ENCODE data around the gene HDAC4. TPM values are rescaled to one million over a fixed set of nuclear protein-coding genes. Genes with fewer than 3 reads are reported as not detected.

The HDAC4 gene
- total and polyA plus RNA-seq, 2 of the 8 experiments (the other 6 are each of a cell fraction or from before 2014, with no cell fraction given), result 15.4 to 31.5 TPM

GRCh38 chr2:239120664-239121063, 280.2 kb downstream of the HDAC4 start:
- Histone ChIP-seq H2BK20ac (ENCODE audit: low read length) (no peak overlapping the region), H2BK120ac (replicated peaks; ENCODE audit: low read depth, low read length) (no peak overlapping the region), H3K23ac (ENCODE audit: insufficient read length) (no peak overlapping the region), H3K27ac (ENCODE audit: low read depth, low read length) (no peak overlapping the region), H3K9ac (replicated peaks in 1 of 4; ENCODE audit: extremely low read depth in 1 of 4, low read depth in 3 of 4, low read length in 3 of 4) (no peak overlapping the region), H3K18ac (ENCODE audit: extremely low read depth, low read length) (no peak overlapping the region), H2AFZ (ENCODE audit: low read length) (no peak overlapping the region), H3K14ac (ENCODE audit: insufficient read length) (no peak overlapping the region), H4K20me1 (replicated peaks in 1 of 2; ENCODE audit: control insufficient read depth in 1 of 2, insufficient read depth in 2 of 2, low read length in 2 of 2) (peaks cover 0 to 2% of the 10 kb centered on the region in 2 experiments), H2BK5ac (ENCODE audit: low read depth, low read length) (no peak overlapping the region), H2AK5ac (ENCODE audit: low read depth, low read length) (no peak overlapping the region), H3K79me1 (ENCODE audit: low read depth, low read length) (no peaks in the 10 kb centered on the region), H3K36me3 (ENCODE audit: control insufficient read depth in 2 of 4, insufficient read depth in 4 of 4, low read length in 3 of 4) (peaks cover 4 to 16% (median 13%) of the 10 kb centered on the region in 4 experiments; a peak in 7 of 8 replicates), H3K79me2 (ENCODE audit: control insufficient read depth in 1 of 2, insufficient read depth in 2 of 2, low read length in 2 of 2) (no peaks in the 10 kb centered on the region), H2BK15ac (ENCODE audit: low read length) (no peak overlapping the region), H3K27me3 (replicated peaks in 1 of 4; ENCODE audit: control insufficient read depth in 3 of 4, extremely low read depth in 1 of 4, insufficient read depth in 3 of 4, low read length in 3 of 4) (no peaks in the 10 kb centered on the region), H3K4me1 (replicated peaks in 1 of 4; ENCODE audit: control insufficient read depth in 3 of 4, insufficient read depth in 4 of 4, low read length in 3 of 4) (no peaks in the 10 kb centered on the region), H3K9me3 (ENCODE audit: insufficient read depth in 2 of 2, low read depth in 1 of 2, low read length in 1 of 2) (peaks cover 0 to 6% of the 10 kb centered on the region in 2 experiments; a peak in 1 of 4 replicates), H3K23me2 (ENCODE audit: low read depth, low read length) (no peaks in the 10 kb centered on the region), H3K4me3 (ENCODE audit: extremely low read depth in 1 of 4, insufficient read depth in 2 of 4, low read depth in 3 of 4, low read length in 4 of 4) (no peak overlapping the region), H2BK12ac (ENCODE audit: low read depth, low read length) (no peak overlapping the region), H4K91ac (replicated peaks; ENCODE audit: insufficient read length, low read length) (no peak overlapping the region), H4K5ac (ENCODE audit: insufficient read length, low read depth, low read length) (no peak overlapping the region), H3K4ac (replicated peaks; ENCODE audit: insufficient read length, low read depth, low read length) (no peak overlapping the region), H3K56ac (replicated peaks; ENCODE audit: insufficient read length, low read depth, low read length) (no peak overlapping the region), H4K8ac (ENCODE audit: extremely low read depth, insufficient read depth, low read length) (no peak overlapping the region), H3K4me2 (ENCODE audit: insufficient read depth in 1 of 2, low read depth in 2 of 2, low read length in 2 of 2) (no peak overlapping the region)
- DNase-seq (ENCODE audit: low read depth in 1 of 2, low spot score in 2 of 2), result no peak
- 94% methylated on average over 3 of the region's 4 CpGs; no CpG with 5 or more reads in 1 of the 2 experiments for WGBS, 2 experiments (ENCODE audit: extremely low coverage in 1 of 2, insufficient coverage in 1 of 2, insufficient read length in 1 of 2, insufficient replicate concordance in 2 of 2, low coverage in 1 of 2, low lambda C conversion rate in 2 of 2, missing lambda C conversion rate in 1 of 2)
- POLR2A ChIA-PET (ENCODE audit: partially characterized antibody), result no interaction called here
- FAIRE-seq, result no peak
- CTCF ChIA-PET (ENCODE audit: partially characterized antibody), result interaction anchor here (0.6 to 2.3 kb wide), 6 partner anchors 8 to 871 kb away, joined by 3 to 8 read pairs (median 3); no protein-coding TSS in a partner anchor
- TF ChIP-seq RNF2 (IDR thresholded peaks at IDR 0.05; ENCODE audit: borderline replicate concordance, low read depth, low read length, missing control alignments, poor library complexity, severe bottlenecking), result no peak
- no peak for TF ChIP-seq FOSL1 (IDR thresholded peaks at IDR 0.05; ENCODE audit: insufficient read depth, low read depth, low read length)
- TF ChIP-seq SAP30 (IDR thresholded peaks at IDR 0.05; ENCODE audit: insufficient read depth, insufficient replicate concordance, low read length), result no peak
- no peak for TF ChIP-seq POU5F1 (IDR thresholded peaks at IDR 0.05; ENCODE audit: low read depth, low read length)
- no peak for TF ChIP-seq CHD1 (IDR thresholded peaks at IDR 0.05; ENCODE audit: low read depth, low read length)
- TF ChIP-seq CBX5 (IDR thresholded peaks at IDR 0.05; ENCODE audit: low read depth, low read length), result no peak
- no peak for TF ChIP-seq POLR2A (IDR thresholded peaks at IDR 0.05; ENCODE audit: control extremely low read depth in 1 of 2, low read depth in 2 of 2, low read length in 2 of 2)
- TF ChIP-seq EGR1 (IDR thresholded peaks at IDR 0.05; ENCODE audit: borderline replicate concordance, low read depth, low read length), result no peak
- TF ChIP-seq SP4 (IDR thresholded peaks at IDR 0.05; ENCODE audit: low read length), result no peak
- TF ChIP-seq TAF1 (IDR thresholded peaks at IDR 0.05; ENCODE audit: low read depth, low read length), result no peak
- TF ChIP-seq SIX5 (IDR thresholded peaks at IDR 0.05; ENCODE audit: low read depth, low read length), result no peak
- TF ChIP-seq ASH2L (IDR thresholded peaks at IDR 0.05; ENCODE audit: low read length), result no peak
- TF ChIP-seq CBX8 (IDR thresholded peaks at IDR 0.05; ENCODE audit: borderline replicate concordance, low read depth, low read length), result no peak
- no peak for TF ChIP-seq CTBP2 (IDR thresholded peaks at IDR 0.05; ENCODE audit: borderline replicate concordance, insufficient read depth, insufficient read length, low read length)
- no peak for TF ChIP-seq NANOG (IDR thresholded peaks at IDR 0.05; ENCODE audit: insufficient read depth, low read depth, low read length, poor library complexity, severe bottlenecking)

Measured in H1 (cell line).